ENCODE results near the gene ST6GALNAC2.

The ST6GALNAC2 gene

GRCh38 chr17:76540381-76541300, 45.0 kb downstream of the ST6GALNAC2 start:
- no peak for TF ChIP-seq CTCF (conservative IDR thresholded peaks at IDR 0.05; ENCODE audit: low read depth, low read length)
- H2AFZ ChIP-seq (ENCODE audit: low read depth): no peak overlapping the region
- H3K4me3 ChIP-seq (IDR thresholded peaks at IDR 0.05; ENCODE audit: insufficient read depth, low read depth, low read length): no peak overlapping the region
- no peaks in the 10 kb centered on the region for H3K36me3 ChIP-seq (ENCODE audit: insufficient read depth)
- H3K27me3 ChIP-seq (ENCODE audit: insufficient read depth, low read depth): peaks cover 43% of the 10 kb centered on the region
- H3K4me1 ChIP-seq (ENCODE audit: low read depth, poor library complexity, severe bottlenecking): no peaks in the 10 kb centered on the region
- no peaks in the 10 kb centered on the region for H3K79me2 ChIP-seq (ENCODE audit: insufficient read depth, low read depth)
- no peaks in the 10 kb centered on the region for H4K20me1 ChIP-seq (ENCODE audit: insufficient read depth)
- no peak overlapping the region for H3K9ac ChIP-seq
- no peak overlapping the region for H3K4me2 ChIP-seq
- no peak overlapping the region for H3K27ac ChIP-seq

- Histone ChIP-seq H3K9ac (no peak within 1 kb of the TSS), H4K20me1 (ENCODE audit: insufficient read depth) (no peaks in the 10 kb centered on the region), H3K36me3 (ENCODE audit: insufficient read depth) (no peaks in the 10 kb centered on the region), H3K4me3 (IDR thresholded peaks at IDR 0.05; ENCODE audit: insufficient read depth, low read depth, low read length) (no peak within 1 kb of the TSS), H2AFZ (ENCODE audit: low read depth) (no peak within 1 kb of the TSS), H3K4me2 (no peak within 1 kb of the TSS), H3K79me2 (ENCODE audit: insufficient read depth, low read depth) (no peaks in the 10 kb centered on the region), H3K4me1 (ENCODE audit: low read depth, poor library complexity, severe bottlenecking) (no peaks in the 10 kb centered on the region), H3K27me3 (ENCODE audit: insufficient read depth, low read depth) (peaks cover 43% of the 10 kb centered on the region), H3K27ac (no peak within 1 kb of the TSS)
- TF ChIP-seq CTCF (conservative IDR thresholded peaks at IDR 0.05; ENCODE audit: low read depth, low read length): no peak
Measured at GRCh38 chr17:76539631-76540271, 45.9 kb downstream of the ST6GALNAC2 start, which contains the start of gene PRCD. Gene PRCD (plus strand): TSS chr17:76540044. CDS start chr17:76540142, 98 bp downstream.

GRCh38 chr17:76538941-76539570, 46.6 kb downstream of the ST6GALNAC2 start:
- Histone ChIP-seq H3K27me3 (ENCODE audit: insufficient read depth, low read depth) (peaks cover 40% of the 10 kb centered on the region), H3K4me2 (no peak overlapping the region), H3K36me3 (ENCODE audit: insufficient read depth) (no peaks in the 10 kb centered on the region), H3K79me2 (ENCODE audit: insufficient read depth, low read depth) (no peaks in the 10 kb centered on the region), H2AFZ (ENCODE audit: low read depth) (no peak overlapping the region), H3K9ac (no peak overlapping the region), H3K4me1 (ENCODE audit: low read depth, poor library complexity, severe bottlenecking) (no peaks in the 10 kb centered on the region), H3K27ac (no peak overlapping the region), H3K4me3 (IDR thresholded peaks at IDR 0.05; ENCODE audit: insufficient read depth, low read depth, low read length) (no peak overlapping the region), H4K20me1 (ENCODE audit: insufficient read depth) (no peaks in the 10 kb centered on the region)
- TF ChIP-seq CTCF (conservative IDR thresholded peaks at IDR 0.05; ENCODE audit: low read depth, low read length): no peak

GRCh38 chr17:76538281-76538931, 47.3 kb downstream of the ST6GALNAC2 start:
- no peak overlapping the region for H3K4me2 ChIP-seq
- no peaks in the 10 kb centered on the region for H3K36me3 ChIP-seq (ENCODE audit: insufficient read depth)
- no peaks in the 10 kb centered on the region for H4K20me1 ChIP-seq (ENCODE audit: insufficient read depth)
- H2AFZ ChIP-seq (ENCODE audit: low read depth): no peak overlapping the region
- no peak overlapping the region for H3K27ac ChIP-seq
- H3K27me3 ChIP-seq (ENCODE audit: insufficient read depth, low read depth): peaks cover 34% of the 10 kb centered on the region
- H3K4me1 ChIP-seq (ENCODE audit: low read depth, poor library complexity, severe bottlenecking): no peaks in the 10 kb centered on the region
- H3K4me3 ChIP-seq (IDR thresholded peaks at IDR 0.05; ENCODE audit: insufficient read depth, low read depth, low read length): no peak overlapping the region
- no peak for TF ChIP-seq CTCF (conservative IDR thresholded peaks at IDR 0.05; ENCODE audit: low read depth, low read length)
- H3K79me2 ChIP-seq (ENCODE audit: insufficient read depth, low read depth): no peaks in the 10 kb centered on the region
- H3K9ac ChIP-seq: no peak overlapping the region
